ENCODE results near the gene FRK.

Gene FRK

DNA sequence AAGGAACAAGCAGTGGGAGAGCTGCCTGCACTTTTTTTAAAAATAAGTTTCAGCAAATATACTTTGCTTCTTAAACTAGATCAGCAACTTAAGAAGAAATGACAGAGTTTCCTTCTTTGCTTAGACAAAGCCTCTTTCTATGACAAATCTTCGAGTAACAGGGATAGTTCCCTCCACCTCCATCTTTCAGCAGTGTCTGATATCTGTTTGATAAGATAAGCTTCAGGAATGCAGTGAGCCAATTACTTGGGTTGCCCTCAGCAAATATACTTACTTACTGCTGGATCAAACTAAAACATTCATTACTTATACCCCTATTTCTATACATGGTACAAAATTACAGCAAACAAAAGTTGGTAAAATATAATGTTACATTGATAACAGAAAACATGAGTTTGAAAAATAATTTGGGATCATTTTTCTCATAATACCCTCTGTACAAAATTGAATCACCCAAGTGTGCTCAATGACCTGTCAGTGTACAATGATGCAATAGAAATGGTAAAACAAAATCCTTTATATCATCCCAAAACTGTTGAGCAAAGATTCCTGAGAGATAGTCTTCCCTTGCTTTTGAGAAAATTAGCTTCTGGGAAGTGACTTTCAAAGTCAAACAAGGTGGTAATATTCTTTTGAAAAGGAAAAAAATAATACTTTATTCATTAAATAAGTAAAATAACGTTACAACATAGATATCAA is 24.5 kb downstream of the FRK start:
- H3K79me1 ChIP-seq (ENCODE audit: low read length): no peaks in the 10 kb centered on the region
- H2AFZ ChIP-seq (ENCODE audit: insufficient read depth, low read length, poor library complexity): no peak overlapping the region
- H4K8ac ChIP-seq (ENCODE audit: low read depth, low read length): no peak overlapping the region
- no peak overlapping the region for H3K9ac ChIP-seq (ENCODE audit: low read length)
- H2BK12ac ChIP-seq (ENCODE audit: low read length): no peak overlapping the region
- no peak overlapping the region for H3K4me3 ChIP-seq (ENCODE audit: low read depth, low read length)
- H4K91ac ChIP-seq (ENCODE audit: low read depth, low read length): no peak overlapping the region
- H3K4me1 ChIP-seq (ENCODE audit: control insufficient read depth in 1 of 2, insufficient read depth in 2 of 2, low read length in 2 of 2): no peaks in the 10 kb centered on the region
- H3K79me2 ChIP-seq (ENCODE audit: control insufficient read depth, insufficient read depth, low read length, poor library complexity): no peaks in the 10 kb centered on the region
- no peak overlapping the region for H3K14ac ChIP-seq (ENCODE audit: low read length)
- no peaks in the 10 kb centered on the region for H3K36me3 ChIP-seq (ENCODE audit: control insufficient read depth in 1 of 2, insufficient read depth in 2 of 2, low read length in 2 of 2)
- peak in 1 of 2 donors; percentile 21 for DNase-seq
- WGBS (ENCODE audit: extremely low coverage, insufficient coverage, insufficient read length): no CpG with 5 or more reads among the region's 2 CpGs
- no peak overlapping the region for H3K4me2 ChIP-seq (ENCODE audit: low read length)
- no peak overlapping the region for H4K12ac ChIP-seq (ENCODE audit: low read depth, low read length)
- H3K23ac ChIP-seq (ENCODE audit: low read length): no peak overlapping the region
- H3K18ac ChIP-seq (ENCODE audit: low read length): no peak overlapping the region
- H3K9me3 ChIP-seq (ENCODE audit: insufficient read depth, low read depth, low read length): no peaks in the 10 kb centered on the region
- no peak overlapping the region for H2BK120ac ChIP-seq (ENCODE audit: insufficient read depth, low read length, poor library complexity)
- no peaks in the 10 kb centered on the region for H3K27me3 ChIP-seq (ENCODE audit: insufficient read depth, low read length)
- H2AK5ac ChIP-seq (ENCODE audit: low read length): no peak overlapping the region
- H3K27ac ChIP-seq (ENCODE audit: low read depth, low read length): no peak overlapping the region
- H2BK5ac ChIP-seq (ENCODE audit: low read depth, low read length, poor library complexity): no peak overlapping the region
- H3K4ac ChIP-seq (ENCODE audit: low read depth, low read length): no peak overlapping the region

DNA sequence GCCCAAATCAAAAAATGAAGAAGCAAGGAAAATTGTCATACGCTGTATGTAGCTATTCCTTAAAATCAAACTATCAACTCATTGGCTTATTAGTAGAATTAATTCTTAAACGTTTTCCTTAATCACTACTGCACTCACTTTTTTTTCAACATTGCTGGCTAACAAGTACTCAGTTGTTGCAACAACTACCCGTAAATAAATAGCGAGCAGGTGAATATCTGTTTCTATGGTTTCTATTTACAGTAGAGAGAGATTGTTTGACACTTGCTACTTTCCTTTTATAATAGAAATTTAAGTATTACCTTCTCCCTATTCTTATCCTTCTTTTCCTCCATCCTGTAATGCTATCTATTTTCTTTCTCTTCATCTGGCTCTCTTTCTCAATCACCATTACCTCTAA is 25.1 kb downstream of the FRK start:
- no peaks in the 10 kb centered on the region for H3K79me1 ChIP-seq (ENCODE audit: low read length)
- H3K4me1 ChIP-seq (ENCODE audit: control insufficient read depth in 1 of 2, insufficient read depth in 2 of 2, low read length in 2 of 2): no peaks in the 10 kb centered on the region
- no peak overlapping the region for H3K14ac ChIP-seq (ENCODE audit: low read length)
- H4K91ac ChIP-seq (ENCODE audit: low read depth, low read length): no peak overlapping the region
- H4K12ac ChIP-seq (ENCODE audit: low read depth, low read length): no peak overlapping the region
- no peak overlapping the region for H3K4ac ChIP-seq (ENCODE audit: low read depth, low read length)
- H2BK120ac ChIP-seq (ENCODE audit: insufficient read depth, low read length, poor library complexity): no peak overlapping the region
- H3K9me3 ChIP-seq (ENCODE audit: insufficient read depth, low read depth, low read length): no peaks in the 10 kb centered on the region
- H3K79me2 ChIP-seq (ENCODE audit: control insufficient read depth, insufficient read depth, low read length, poor library complexity): no peaks in the 10 kb centered on the region
- no peak overlapping the region for H3K4me3 ChIP-seq (ENCODE audit: low read depth, low read length)
- no peak overlapping the region for H3K18ac ChIP-seq (ENCODE audit: low read length)
- H4K8ac ChIP-seq (ENCODE audit: low read depth, low read length): no peak overlapping the region
- no peak overlapping the region for H2BK12ac ChIP-seq (ENCODE audit: low read length)
- H3K27me3 ChIP-seq (ENCODE audit: insufficient read depth, low read length): no peaks in the 10 kb centered on the region
- no peak overlapping the region for H3K23ac ChIP-seq (ENCODE audit: low read length)
- no peak overlapping the region for H2AFZ ChIP-seq (ENCODE audit: insufficient read depth, low read length, poor library complexity)
- H3K27ac ChIP-seq (ENCODE audit: low read depth, low read length): no peak overlapping the region
- WGBS (ENCODE audit: extremely low coverage, insufficient coverage, insufficient read length): no CpG with 5 or more reads among the region's 4 CpGs
- no peak overlapping the region for H2AK5ac ChIP-seq (ENCODE audit: low read length)
- DNase-seq: no peak
- H2BK5ac ChIP-seq (ENCODE audit: low read depth, low read length, poor library complexity): no peak overlapping the region
- no peak overlapping the region for H3K9ac ChIP-seq (ENCODE audit: low read length)
- H3K4me2 ChIP-seq (ENCODE audit: low read length): no peak overlapping the region
- no peaks in the 10 kb centered on the region for H3K36me3 ChIP-seq (ENCODE audit: control insufficient read depth in 1 of 2, insufficient read depth in 2 of 2, low read length in 2 of 2)

DNA sequence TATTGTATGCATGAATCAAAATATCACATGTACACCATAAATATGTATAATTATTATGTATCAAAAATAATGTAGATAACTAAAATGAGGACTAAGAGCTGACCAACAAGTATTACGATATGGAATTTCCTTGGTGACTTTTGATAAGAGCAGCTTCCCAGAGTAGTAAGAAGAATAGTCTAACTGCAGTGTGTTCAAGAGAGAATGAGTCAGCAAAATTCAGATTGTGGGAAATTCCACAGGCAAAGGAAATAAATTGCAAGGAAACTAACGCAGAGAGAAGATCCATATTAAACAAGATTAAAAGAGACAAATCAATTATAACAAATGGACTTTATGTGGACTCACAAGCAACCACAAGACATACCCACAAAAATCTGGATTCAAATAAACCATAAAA is 26.4 kb downstream of the FRK start:
- no peak overlapping the region for H3K4ac ChIP-seq (ENCODE audit: low read depth, low read length)
- H3K4me3 ChIP-seq (ENCODE audit: low read depth, low read length): no peak overlapping the region
- H4K12ac ChIP-seq (ENCODE audit: low read depth, low read length): no peak overlapping the region
- H3K18ac ChIP-seq (ENCODE audit: low read length): no peak overlapping the region
- no peak overlapping the region for H2BK12ac ChIP-seq (ENCODE audit: low read length)
- no peak overlapping the region for H3K9ac ChIP-seq (ENCODE audit: low read length)
- H4K8ac ChIP-seq (ENCODE audit: low read depth, low read length): no peak overlapping the region
- no peak overlapping the region for H3K23ac ChIP-seq (ENCODE audit: low read length)
- no peak overlapping the region for H3K4me2 ChIP-seq (ENCODE audit: low read length)
- no peaks in the 10 kb centered on the region for H3K27me3 ChIP-seq (ENCODE audit: insufficient read depth, low read length)
- WGBS (ENCODE audit: extremely low coverage, insufficient coverage, insufficient read length): no CpG with 5 or more reads among the region's 2 CpGs
- H2AFZ ChIP-seq (ENCODE audit: insufficient read depth, low read length, poor library complexity): no peak overlapping the region
- DNase-seq: no peak
- H3K4me1 ChIP-seq (ENCODE audit: control insufficient read depth in 1 of 2, insufficient read depth in 2 of 2, low read length in 2 of 2): no peaks in the 10 kb centered on the region
- H4K91ac ChIP-seq (ENCODE audit: low read depth, low read length): no peak overlapping the region
- no peaks in the 10 kb centered on the region for H3K79me2 ChIP-seq (ENCODE audit: control insufficient read depth, insufficient read depth, low read length, poor library complexity)
- no peak overlapping the region for H3K14ac ChIP-seq (ENCODE audit: low read length)
- H3K9me3 ChIP-seq (ENCODE audit: insufficient read depth, low read depth, low read length): no peaks in the 10 kb centered on the region
- H2AK5ac ChIP-seq (ENCODE audit: low read length): no peak overlapping the region
- H3K27ac ChIP-seq (ENCODE audit: low read depth, low read length): no peak overlapping the region
- H3K79me1 ChIP-seq (ENCODE audit: low read length): no peaks in the 10 kb centered on the region
- H3K36me3 ChIP-seq (ENCODE audit: control insufficient read depth in 1 of 2, insufficient read depth in 2 of 2, low read length in 2 of 2): no peaks in the 10 kb centered on the region
- H2BK120ac ChIP-seq (ENCODE audit: insufficient read depth, low read length, poor library complexity): no peak overlapping the region
- no peak overlapping the region for H2BK5ac ChIP-seq (ENCODE audit: low read depth, low read length, poor library complexity)

DNA sequence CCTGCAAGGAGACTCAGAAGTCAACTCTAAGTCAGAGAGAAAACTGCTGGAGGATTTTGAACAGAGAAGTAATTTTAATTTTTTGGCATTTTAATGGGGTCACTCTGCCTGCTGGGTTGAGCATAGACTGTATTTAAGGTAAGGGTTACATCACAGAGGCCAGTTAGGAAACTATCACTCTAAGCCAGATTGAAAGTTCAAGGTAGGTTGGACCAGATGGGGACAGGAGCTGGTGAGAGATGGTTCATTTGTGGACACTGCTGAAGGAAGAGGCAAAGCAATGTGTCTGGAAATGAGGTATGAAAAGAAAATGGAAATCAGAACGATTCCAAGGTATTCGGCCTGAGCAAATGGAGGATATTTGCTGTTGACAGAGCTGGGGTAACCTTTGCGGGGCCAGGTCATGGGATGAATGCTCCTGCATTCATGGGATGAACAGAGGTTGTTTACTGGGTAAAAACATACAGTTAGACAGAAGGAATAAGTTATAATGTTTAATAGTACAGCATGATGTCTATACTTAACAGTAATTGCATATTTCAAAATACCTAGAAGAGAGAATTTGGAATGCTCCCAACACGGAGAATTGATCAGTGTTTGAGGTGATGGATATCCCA is 26.9 kb downstream of the FRK start:
- Histone ChIP-seq H4K8ac (ENCODE audit: low read depth, low read length) (no peak overlapping the region), H3K4me2 (ENCODE audit: low read length) (no peak overlapping the region), H3K18ac (ENCODE audit: low read length) (no peak overlapping the region), H2BK120ac (ENCODE audit: insufficient read depth, low read length, poor library complexity) (no peak overlapping the region), H3K36me3 (ENCODE audit: control insufficient read depth in 1 of 2, insufficient read depth in 2 of 2, low read length in 2 of 2) (no peaks in the 10 kb centered on the region), H4K91ac (ENCODE audit: low read depth, low read length) (no peak overlapping the region), H4K12ac (ENCODE audit: low read depth, low read length) (no peak overlapping the region), H3K4me3 (ENCODE audit: low read depth, low read length) (no peak overlapping the region), H3K23ac (ENCODE audit: low read length) (no peak overlapping the region), H2BK12ac (ENCODE audit: low read length) (no peak overlapping the region), H3K79me2 (ENCODE audit: control insufficient read depth, insufficient read depth, low read length, poor library complexity) (no peaks in the 10 kb centered on the region), H3K14ac (ENCODE audit: low read length) (no peak overlapping the region), H3K4ac (ENCODE audit: low read depth, low read length) (no peak overlapping the region), H3K9me3 (ENCODE audit: insufficient read depth, low read depth, low read length) (no peaks in the 10 kb centered on the region), H3K9ac (ENCODE audit: low read length) (no peak overlapping the region), H3K4me1 (ENCODE audit: control insufficient read depth in 1 of 2, insufficient read depth in 2 of 2, low read length in 2 of 2) (no peaks in the 10 kb centered on the region), H3K27ac (ENCODE audit: low read depth, low read length) (no peak overlapping the region), H2BK5ac (ENCODE audit: low read depth, low read length, poor library complexity) (no peak overlapping the region), H3K79me1 (ENCODE audit: low read length) (no peaks in the 10 kb centered on the region), H2AK5ac (ENCODE audit: low read length) (no peak overlapping the region), H2AFZ (ENCODE audit: insufficient read depth, low read length, poor library complexity) (peak overlapping the region; percentile 45), H3K27me3 (ENCODE audit: insufficient read depth, low read length) (no peaks in the 10 kb centered on the region)
- WGBS (ENCODE audit: extremely low coverage, insufficient coverage, insufficient read length): no CpG with 5 or more reads among the region's 4 CpGs
- no peak for DNase-seq

Measured in trophoblast cell (in vitro differentiated cells and primary cell).